ENCODE data around the gene ZNF407. TPM values are rescaled to one million over a fixed set of nuclear protein-coding genes. Genes with fewer than 3 reads are reported as not detected.

ZNF407 gene
- total RNA-seq, 1 donor from 2014 or later = 10.6 TPM

GRCh38 chr18:74942319-74942910, 344.7 kb downstream of the ZNF407 start:
- H3K36me3 ChIP-seq = no peaks in the 10 kb centered on the region
- no peak overlapping the region for H3K4me3 ChIP-seq
- no peak for DNase-seq
- TF ChIP-seq CTCF (IDR thresholded peaks at IDR 0.05; ENCODE audit: borderline replicate concordance) = no peak
- intact Hi-C loops (cut with micrococcal nuclease) = no loop called here
- no peaks in the 10 kb centered on the region for H3K27me3 ChIP-seq (ENCODE audit: low read depth)
- H3K27ac ChIP-seq (replicated peaks) = no peak overlapping the region
- no peaks in the 10 kb centered on the region for H3K4me1 ChIP-seq
- no peaks in the 10 kb centered on the region for H3K9me3 ChIP-seq (replicated peaks)

- no peaks in the 10 kb centered on the region for H3K36me3 ChIP-seq
- TF ChIP-seq CTCF (IDR thresholded peaks at IDR 0.05; ENCODE audit: borderline replicate concordance) = no peak
- H3K27me3 ChIP-seq (ENCODE audit: low read depth) = no peaks in the 10 kb centered on the region
- H3K27ac ChIP-seq (replicated peaks) = no peak overlapping the region
- no peak overlapping the region for H3K4me3 ChIP-seq
- peaks cover 3% of the 10 kb centered on the region for H3K4me1 ChIP-seq
- DNase-seq = no peak
- no peaks in the 10 kb centered on the region for H3K9me3 ChIP-seq (replicated peaks)
- intact Hi-C loops (cut with micrococcal nuclease) = no loop called here
Observed at GRCh38 chr18:74944676-74945075, 347.0 kb downstream of the ZNF407 start.

- DNase-seq = no peak
- H3K4me1 ChIP-seq = peaks cover 14% of the 10 kb centered on the region
- no peaks in the 10 kb centered on the region for H3K36me3 ChIP-seq
- no peaks in the 10 kb centered on the region for H3K27me3 ChIP-seq (ENCODE audit: low read depth)
- intact Hi-C loops (cut with micrococcal nuclease) = no loop called here
- no peaks in the 10 kb centered on the region for H3K9me3 ChIP-seq (replicated peaks)
- TF ChIP-seq CTCF (IDR thresholded peaks at IDR 0.05; ENCODE audit: borderline replicate concordance) = no peak
- H3K27ac ChIP-seq (replicated peaks) = no peak overlapping the region
- no peak overlapping the region for H3K4me3 ChIP-seq
Observed at GRCh38 chr18:74945774-74946545, 348.3 kb downstream of the ZNF407 start.

GRCh38 chr18:74946646-74947375, 349.1 kb downstream of the ZNF407 start:
- TF ChIP-seq CTCF (IDR thresholded peaks at IDR 0.05; ENCODE audit: borderline replicate concordance) = no peak
- Histone ChIP-seq H3K27me3 (ENCODE audit: low read depth) (no peaks in the 10 kb centered on the region), H3K4me3 (no peak overlapping the region), H3K9me3 (replicated peaks) (no peaks in the 10 kb centered on the region), H3K27ac (replicated peaks) (no peak overlapping the region), H3K4me1 (peaks cover 23% of the 10 kb centered on the region), H3K36me3 (no peaks in the 10 kb centered on the region)
- no peak for DNase-seq
- intact Hi-C loops (cut with micrococcal nuclease) = no loop called here

- no peak overlapping the region for H3K27ac ChIP-seq (replicated peaks)
- DNase-seq = no peak
- peaks cover 24% of the 10 kb centered on the region for H3K4me1 ChIP-seq
- intact Hi-C loops (cut with micrococcal nuclease) = no loop called here
- H3K9me3 ChIP-seq (replicated peaks) = no peaks in the 10 kb centered on the region
- no peaks in the 10 kb centered on the region for H3K27me3 ChIP-seq (ENCODE audit: low read depth)
- H3K36me3 ChIP-seq = no peaks in the 10 kb centered on the region
- TF ChIP-seq CTCF (IDR thresholded peaks at IDR 0.05; ENCODE audit: borderline replicate concordance) = no peak
- no peak overlapping the region for H3K4me3 ChIP-seq
Observed at GRCh38 chr18:74947417-74947816, 349.7 kb downstream of the ZNF407 start.
